NCI-H2171 treated with DMSO at 0.1 percent for 48 hours (cell line): ENCODE measurements around the gene RGS9.
A peak's percentile ranks its signal among the peaks of the same experiment; 100 is the strongest.
"Not testable (repeated sequence)": the region's sequence is repeated elsewhere in the genome, so short reads cannot be mapped to it uniquely, and the experiment has no call there.

Experiments
- DNase-seq: peaks from one replicate; lab custom pipeline; 2025; lab: John Stamatoyannopoulos, UW

The RGS9 gene

GRCh38 chr17:65156835-65157565, 19.8 kb downstream of the RGS9 start:
- no peak for DNase-seq

DNA sequence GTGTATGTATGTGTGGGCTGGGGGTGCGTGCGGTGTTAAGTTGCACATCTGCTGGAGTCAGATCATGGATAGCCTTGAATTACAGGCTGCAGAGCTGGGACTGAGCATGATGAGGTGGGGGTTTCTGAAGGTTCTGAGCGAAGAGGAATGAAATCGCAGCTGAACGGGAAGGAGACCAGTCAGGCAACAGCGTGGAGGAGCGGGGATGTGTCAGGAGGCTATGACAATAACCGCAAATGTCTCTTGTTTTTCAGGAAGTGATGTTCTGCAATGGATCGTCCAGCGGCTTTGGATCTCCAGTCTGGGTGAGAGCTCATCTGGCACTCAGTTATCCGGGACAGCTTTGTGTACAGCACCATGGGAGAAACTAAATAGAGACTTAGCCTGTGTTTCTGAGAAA, 20.9 kb downstream of the RGS9 start:
- no peak for DNase-seq

DNA sequence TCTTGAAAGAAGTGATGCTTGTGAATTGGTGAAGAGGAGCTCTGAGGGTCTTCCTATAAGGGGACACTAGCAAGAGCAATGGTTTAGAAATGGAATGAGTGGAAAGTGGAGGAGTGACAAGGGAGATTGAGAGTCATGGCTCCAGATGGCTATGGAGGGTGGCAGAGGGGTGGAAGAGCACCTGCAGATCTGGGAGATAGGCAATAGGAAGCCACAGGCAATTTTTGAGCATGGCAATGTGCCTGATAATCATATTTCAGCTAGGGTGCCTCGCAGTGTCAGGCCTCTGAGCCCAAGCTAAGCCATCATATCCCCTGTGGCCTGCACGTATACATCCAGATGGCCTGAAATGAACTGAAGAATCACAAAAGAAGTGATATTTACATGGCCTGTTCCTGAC, 21.5 kb downstream of the RGS9 start:
- DNase-seq, result no peak

DNA sequence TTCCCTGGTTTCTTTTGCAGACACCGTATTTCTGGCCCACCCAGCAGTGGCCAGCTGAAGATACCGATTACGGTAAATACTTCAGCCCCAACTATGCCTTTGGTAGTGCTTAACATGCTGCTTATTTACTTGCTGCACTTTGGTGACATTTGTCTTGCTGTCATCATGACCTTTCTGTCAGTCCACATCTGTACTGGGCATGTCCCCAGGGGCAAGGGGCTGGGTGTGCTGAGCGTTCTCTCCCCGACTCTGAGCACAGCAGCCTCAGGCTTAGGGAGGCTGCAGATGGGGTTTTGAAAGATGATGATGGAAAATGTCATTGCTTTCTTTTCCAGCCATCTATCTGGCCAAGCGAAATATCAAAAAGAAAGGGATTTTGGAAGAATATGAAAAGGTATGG, 23.3 kb downstream of the RGS9 start:
- no peak for DNase-seq

GRCh38 chr17:65163990-65164495, 26.9 kb downstream of the RGS9 start:
- no peak for DNase-seq

GRCh38 chr17:65166787-65167186, 29.6 kb downstream of the RGS9 start:
- DNase-seq, result no peak

GRCh38 chr17:65167566-65167965, 30.4 kb downstream of the RGS9 start:
- no peak for DNase-seq

GRCh38 chr17:65169691-65170090, 32.5 kb downstream of the RGS9 start:
- no peak for DNase-seq

DNA sequence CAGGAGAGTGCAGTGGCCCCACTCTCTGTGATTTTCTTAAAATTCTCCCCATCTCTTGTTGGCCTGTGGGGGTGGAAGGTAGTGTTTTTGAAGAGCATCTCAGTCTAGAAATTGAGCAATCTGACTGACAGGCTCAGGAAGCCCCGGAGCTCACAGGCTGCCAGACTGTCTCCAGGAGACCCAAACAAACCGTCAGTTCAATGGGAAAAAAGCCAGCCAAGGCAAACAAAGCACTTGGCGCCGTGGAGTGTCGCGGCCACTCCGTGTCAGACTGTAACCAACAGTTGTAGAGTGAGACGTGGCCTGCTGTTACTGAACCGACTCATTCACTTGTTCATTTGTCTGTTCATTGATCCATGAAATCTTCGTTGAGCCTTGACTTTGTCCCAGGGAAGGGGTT, 33.7 kb downstream of the RGS9 start:
- peak; percentile 54 for DNase-seq

DNA sequence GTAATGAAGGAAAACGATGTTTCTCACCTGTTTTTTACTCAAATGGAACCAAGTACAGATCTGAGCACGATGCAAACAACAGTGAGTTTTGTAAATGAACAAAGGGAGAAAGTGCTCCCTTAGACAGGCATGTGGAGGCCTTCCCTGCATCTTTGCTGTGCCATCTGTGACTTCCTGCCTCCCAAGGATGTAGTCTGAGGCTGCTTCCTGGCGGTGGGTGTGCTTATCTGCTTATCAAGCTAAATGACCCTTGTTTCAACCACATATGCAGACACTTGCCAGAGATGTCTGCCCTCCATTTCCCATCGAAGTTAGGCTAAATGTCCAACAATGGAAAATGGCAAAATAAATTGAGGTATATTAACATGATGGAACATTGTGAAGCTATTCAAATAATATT, 34.6 kb downstream of the RGS9 start:
- DNase-seq, result no peak

DNA sequence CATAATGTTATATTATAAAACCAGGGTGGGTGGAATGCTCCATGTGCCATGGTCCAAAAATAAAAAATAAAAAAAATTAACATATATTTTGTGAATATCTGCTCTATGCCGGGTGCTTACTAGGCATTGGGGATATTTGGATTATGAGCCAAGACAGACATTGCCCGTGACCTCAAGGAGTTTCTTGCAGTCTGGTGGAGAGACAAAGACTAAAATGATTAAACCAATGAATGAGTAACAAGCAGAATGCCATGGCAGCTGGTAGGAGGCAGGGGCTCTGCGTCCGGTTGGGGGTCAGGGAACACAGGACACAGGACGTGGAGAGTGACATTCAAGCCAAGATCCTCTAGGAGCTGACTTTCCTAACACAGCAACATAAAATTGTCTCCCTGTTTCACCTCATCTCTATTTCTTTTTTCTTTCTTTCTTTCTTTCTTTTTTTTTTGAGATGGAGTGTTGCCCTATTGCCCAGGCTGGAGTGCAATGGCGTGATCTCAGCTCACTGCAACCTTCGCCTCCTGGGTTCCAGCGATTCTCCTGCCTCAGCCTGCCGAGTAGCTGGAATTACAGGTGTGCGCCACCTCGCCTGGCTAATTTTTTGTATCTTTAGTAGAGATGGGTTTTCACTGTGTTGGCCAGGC, 35.4 kb downstream of the RGS9 start:
- no peak for DNase-seq

- peak; percentile 49 for DNase-seq
These were observed 36.2 kb downstream of the RGS9 start for GRCh38 chr17:65173284-65173793.

DNA sequence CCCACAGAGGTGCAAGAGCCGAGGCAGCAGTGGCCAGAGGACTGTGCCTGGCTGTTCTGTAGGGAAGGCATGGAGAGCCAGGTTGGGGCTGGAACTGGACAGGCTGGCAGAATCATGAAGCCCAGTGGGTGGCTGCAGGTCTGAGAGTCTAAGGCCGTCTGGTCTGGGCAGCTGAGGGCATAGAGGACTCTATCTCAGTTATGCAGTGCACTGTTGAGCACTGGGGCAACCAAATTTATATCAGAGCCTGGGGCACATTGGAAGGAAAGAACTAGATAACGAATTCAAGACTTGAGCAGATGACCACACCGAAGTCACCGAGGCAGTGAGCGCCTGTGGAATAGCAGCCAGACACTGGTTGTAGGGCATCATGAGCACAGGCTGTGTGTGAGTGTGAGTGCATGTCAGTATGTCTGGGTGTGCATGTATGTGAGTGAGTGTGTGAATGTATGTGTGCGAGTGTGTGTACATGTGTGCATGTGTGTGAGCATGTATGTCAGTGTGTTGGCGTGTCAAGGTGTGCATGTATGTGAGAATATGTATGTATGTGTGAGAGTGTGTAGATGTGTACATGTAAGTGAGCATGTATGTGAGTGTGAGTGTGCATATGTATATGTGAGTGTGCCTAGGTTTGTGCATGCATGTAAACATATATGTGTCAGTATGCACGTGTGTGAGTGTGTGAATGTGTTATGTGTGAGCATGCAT, 37.0 kb downstream of the RGS9 start:
- no peak for DNase-seq

GRCh38 chr17:65174974-65175373, 37.8 kb downstream of the RGS9 start:
- DNase-seq, result no peak

DNA sequence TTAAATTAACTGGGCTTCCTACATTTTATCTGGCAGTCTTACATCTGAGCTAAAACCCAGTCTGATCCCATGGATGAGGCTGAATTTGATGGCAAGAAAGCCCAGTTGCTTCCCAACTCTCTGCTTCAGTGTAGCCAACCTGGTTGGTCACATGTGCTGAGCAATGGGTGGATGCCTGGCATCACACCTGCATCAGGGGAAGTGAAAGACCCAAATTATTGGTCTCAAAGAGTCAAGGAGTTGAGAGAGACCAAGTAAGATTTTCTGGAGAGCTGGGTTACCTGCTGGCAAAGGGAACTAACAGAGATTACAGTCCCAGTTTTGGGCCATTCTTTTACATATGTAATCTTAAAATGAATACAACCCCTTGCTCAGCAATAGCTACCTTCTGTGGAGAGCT, 38.8 kb downstream of the RGS9 start:
- DNase-seq, result no peak

- DNase-seq, result no peak
These were observed 39.7 kb downstream of the RGS9 start for GRCh38 chr17:65176646-65177409.

DNA sequence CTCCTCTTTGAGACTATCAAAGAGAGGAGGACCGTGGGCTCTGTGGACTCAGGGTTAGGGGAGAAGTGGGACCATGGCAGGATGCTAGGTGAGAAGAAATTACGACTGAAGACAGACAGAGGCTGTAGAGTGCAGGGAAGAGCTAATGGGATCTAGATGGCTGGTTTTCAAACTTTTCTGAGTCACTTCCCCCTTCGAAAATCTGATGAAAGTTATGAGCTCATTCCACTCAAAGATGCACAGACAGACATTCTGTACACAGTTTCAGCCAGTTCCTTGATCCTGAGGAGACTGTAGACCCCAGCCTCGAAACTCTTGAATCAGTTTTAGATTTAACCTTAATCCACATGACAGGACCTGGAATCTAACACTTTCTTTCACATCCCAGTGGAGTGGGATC, 40.7 kb downstream of the RGS9 start:
- no peak for DNase-seq

DNA sequence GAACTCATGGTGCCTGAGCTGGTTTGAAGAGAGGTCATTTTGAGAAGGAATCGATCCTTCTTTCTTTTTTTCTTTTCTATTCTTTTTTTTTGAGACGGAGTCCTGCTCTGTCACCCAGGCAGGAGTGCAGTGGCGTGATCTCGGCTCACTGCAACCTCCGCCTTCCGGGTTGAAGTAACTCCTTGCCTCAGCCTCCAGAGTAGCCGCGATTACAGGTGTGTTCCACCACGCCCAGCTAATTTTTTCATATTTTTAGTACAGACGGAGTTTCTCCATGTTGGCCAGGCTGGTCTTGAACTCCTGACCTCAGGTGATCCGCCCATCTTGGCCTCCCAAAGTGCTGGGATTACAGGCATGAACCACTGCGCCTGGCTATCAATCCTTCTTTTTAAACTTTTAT, 43.1 kb downstream of the RGS9 start:
- not testable (repeated sequence) for DNase-seq

- not testable (repeated sequence) for DNase-seq
These were observed 43.6 kb downstream of the RGS9 start for GRCh38 chr17:65180752-65181236.

GRCh38 chr17:65181237-65182061, 44.3 kb downstream of the RGS9 start:
- DNase-seq, result no peak

DNA sequence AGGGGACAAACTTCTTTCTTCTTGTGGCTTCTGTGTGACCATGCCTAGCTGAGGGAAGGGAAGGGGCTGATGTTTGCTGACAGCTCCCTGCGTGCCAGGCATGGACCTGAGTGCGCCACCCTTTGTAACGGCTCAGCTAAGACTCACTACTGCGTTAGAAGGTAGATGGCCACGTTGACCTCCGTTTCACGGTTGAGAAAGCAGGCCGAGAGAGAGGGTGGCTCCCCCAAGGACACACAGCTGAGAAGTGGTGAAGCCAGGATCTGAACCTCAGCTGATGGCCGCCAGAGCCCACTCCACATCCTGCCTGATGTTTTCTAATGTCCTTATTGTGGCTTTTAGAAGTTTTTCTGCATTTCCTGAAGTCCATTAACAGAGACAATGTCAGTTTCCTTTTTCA, 45.1 kb downstream of the RGS9 start:
- DNase-seq, result no peak
